IMR-90 (cell line): Measurements from ENCODE around the gene PITRM1. TPM values are rescaled to one million over a fixed set of nuclear protein-coding genes. Genes with fewer than 3 reads are reported as not detected.

Source experiments
- ATAC-seq: fragments of 200-7000 bp; cut with Tn5 transposase; 2 replicates; pipeline ENCODE4 v1.9.1; 2020; ENCODE audit warnings: low read depth, mild to moderate bottlenecking, moderate library complexity
- BruUV-seq: library from RNA; stranded (reverse); fragments of 400-500 nt; replicated peaks from 2 replicates; lab custom pipeline; 2021; lab: Mats Ljungman, UMichigan
- CTCF ChIA-PET: fragments of 300-600 bp; formaldehyde crosslinking; extraction: SDS; loops from one replicate; lab custom pipeline; 2021; ENCODE audit warnings: antibody characterized with exemption; lab: Yijun Ruan, JAX
- POLR2A ChIA-PET: fragments of 300-600 bp; sonication (Branson Sonifier 250); formaldehyde crosslinking; loops from one replicate; lab custom pipeline; 2022; ENCODE audit warnings: antibody characterized with exemption; ENCODE audit not compliant: unreplicated experiment; lab: Charles Lee
- DNase-seq: peaks from one replicate; pipeline ENCODE4 v3.0.0; 2013
- H2AFZ ChIP-seq: replicated peaks from 2 replicates; pipeline ENCODE3; 2013; ENCODE audit warnings: low read length, mild to moderate bottlenecking; ENCODE audit not compliant: poor library complexity
- H2AK5ac ChIP-seq: 2 replicates; pipeline ENCODE4 v1.6.1; 2013; ENCODE audit warnings: low read depth, low read length, inconsistent platforms
- H2AK9ac ChIP-seq: replicated peaks from 2 replicates; pipeline ENCODE3; 2013; ENCODE audit warnings: mild to moderate bottlenecking, low read depth, low read length, moderate library complexity; ENCODE audit not compliant: poor library complexity
- H2BK120ac ChIP-seq: 2 replicates; pipeline ENCODE4 v1.6.1; 2013; ENCODE audit warnings: low read depth, low read length, inconsistent platforms
- H2BK15ac ChIP-seq: 3 replicates; pipeline ENCODE4 v1.6.1; 2013; ENCODE audit warnings: low read depth, low read length, inconsistent platforms
- H2BK20ac ChIP-seq: 2 replicates; pipeline ENCODE4 v1.6.1; 2013; ENCODE audit warnings: low read depth, mild to moderate bottlenecking, inconsistent platforms, low read length, moderate library complexity
- H2BK5ac ChIP-seq: 2 replicates; pipeline ENCODE4 v1.6.1; 2013; ENCODE audit warnings: mild to moderate bottlenecking, low read depth, low read length, inconsistent platforms; ENCODE audit not compliant: poor library complexity, severe bottlenecking
- H3K14ac ChIP-seq: replicated peaks from 2 replicates; pipeline ENCODE4 v1.6.1; 2013; ENCODE audit warnings: low read depth, low read length, inconsistent platforms
- H3K18ac ChIP-seq: 2 replicates; pipeline ENCODE4 v1.6.1; 2013; ENCODE audit warnings: low read depth, low read length, control low read depth
- H3K23ac ChIP-seq: 2 replicates; pipeline ENCODE4 v1.6.1; 2013; ENCODE audit warnings: low read depth, low read length, inconsistent platforms
- H3K27ac ChIP-seq: 2 replicates; pipeline ENCODE4 v1.5.1; 2013; ENCODE audit warnings: mild to moderate bottlenecking, control low read depth, low read length; ENCODE audit not compliant: insufficient read depth
- H3K27me3 ChIP-seq: 2 replicates; pipeline ENCODE4 v1.6.1; 2013; ENCODE audit warnings: low read length; ENCODE audit not compliant: control insufficient read depth, insufficient read depth
- H3K36me3 ChIP-seq: 2 replicates; pipeline ENCODE4 v1.6.1; 2013; ENCODE audit warnings: low read length, mixed read lengths; ENCODE audit not compliant: control insufficient read depth, insufficient read depth
- H3K4ac ChIP-seq: 2 replicates; pipeline ENCODE4 v1.6.1; 2013; ENCODE audit warnings: low read depth, low read length, inconsistent platforms
- H3K4me1 ChIP-seq: 2 replicates; pipeline ENCODE4 v1.6.1; 2013; ENCODE audit warnings: low read length, mixed read lengths; ENCODE audit not compliant: control insufficient read depth, insufficient read depth
- H3K4me2 ChIP-seq: 2 replicates; pipeline ENCODE4 v1.6.1; 2013; ENCODE audit warnings: low read depth, mild to moderate bottlenecking, control low read depth, low read length, moderate library complexity
- H3K4me3 ChIP-seq: 2 replicates; pipeline ENCODE4 v1.5.1; 2013; ENCODE audit warnings: low read depth, mild to moderate bottlenecking, control low read depth, low read length, moderate library complexity; ENCODE audit not compliant: insufficient read depth
- H3K56ac ChIP-seq: 2 replicates; pipeline ENCODE4 v1.6.1; 2013; ENCODE audit warnings: low read length, inconsistent platforms; ENCODE audit not compliant: insufficient read depth; ENCODE audit errors: extremely low read depth
- H3K79me1 ChIP-seq, 2 experiments: 2 replicates each; pipeline ENCODE4 v1.6.1; 2013; ENCODE audit warnings: low read length in 2 of 2, inconsistent platforms in 1 of 2, low read depth in 1 of 2
- H3K9ac ChIP-seq: 2 replicates; pipeline ENCODE4 v1.6.1; 2013; ENCODE audit warnings: low read depth, low read length, control low read depth
- H3K9me1 ChIP-seq: 2 replicates; pipeline ENCODE4 v1.6.1; 2013; ENCODE audit warnings: low read length, inconsistent platforms; ENCODE audit not compliant: insufficient read depth
- H3K9me3 ChIP-seq: 2 replicates; pipeline ENCODE4 v1.6.1; 2013; ENCODE audit warnings: low read length; ENCODE audit not compliant: control insufficient read depth, insufficient read depth
- H4K20me1 ChIP-seq: 2 replicates; pipeline ENCODE4 v1.6.1; 2013; ENCODE audit warnings: low read length, inconsistent platforms; ENCODE audit not compliant: insufficient read depth
- H4K5ac ChIP-seq: 2 replicates; pipeline ENCODE4 v1.6.1; 2013; ENCODE audit warnings: mild to moderate bottlenecking, low read depth, low read length, control low read depth
- H4K8ac ChIP-seq, 2 experiments: 2 replicates each; pipeline ENCODE4 v1.6.1; 2013; ENCODE audit warnings: low read depth in 2 of 2, low read length in 2 of 2, control low read depth in 1 of 2, inconsistent platforms in 1 of 2
- H4K91ac ChIP-seq: 2 replicates; pipeline ENCODE4 v1.6.1; 2013; ENCODE audit warnings: low read depth, low read length, inconsistent platforms; ENCODE audit not compliant: insufficient read depth
- BHLHE40 ChIP-seq: fragments of 150-350 bp; IDR thresholded peaks from 2 replicates; pipeline ENCODE4 v1.6.1; 2016; ENCODE audit warnings: mild to moderate bottlenecking, low read depth, low read length
- CEBPB ChIP-seq: IDR thresholded peaks from 2 replicates; pipeline ENCODE4 v1.6.1; 2012; ENCODE audit warnings: low read depth, low read length, improper control_type of control experiment
- CHD1 ChIP-seq: IDR thresholded peaks from 2 replicates; pipeline ENCODE4 v1.6.1; 2012; ENCODE audit warnings: low read depth, low read length, improper control_type of control experiment
- CTCF ChIP-seq: conservative IDR thresholded peaks from 2 replicates; pipeline ENCODE4 v1.5.1; 2012; ENCODE audit warnings: mild to moderate bottlenecking, low read depth, low read length, improper control_type of control experiment
- ELK1 ChIP-seq: fragments of 150-350 bp; IDR thresholded peaks from 2 replicates; pipeline ENCODE4 v1.6.1; 2016; ENCODE audit warnings: low read depth, mild to moderate bottlenecking, low read length, moderate library complexity, borderline replicate concordance
- FOS ChIP-seq: fragments of 150-350 bp; IDR thresholded peaks from 2 replicates; pipeline ENCODE4 v1.6.1; 2016; ENCODE audit warnings: low read depth, low read length
- MAFK ChIP-seq: IDR thresholded peaks from 2 replicates; pipeline ENCODE4 v1.6.1; 2012; ENCODE audit warnings: low read depth, low read length, improper control_type of control experiment
- MAZ ChIP-seq: IDR thresholded peaks from 2 replicates; pipeline ENCODE4 v1.6.1; 2012; ENCODE audit warnings: low read depth, mild to moderate bottlenecking, low read length, improper control_type of control experiment, moderate library complexity, borderline replicate concordance
- MXI1 ChIP-seq: IDR thresholded peaks from 2 replicates; pipeline ENCODE4 v1.6.1; 2012; ENCODE audit warnings: low read depth, mild to moderate bottlenecking, low read length, moderate library complexity, borderline replicate concordance
- NFE2L2 ChIP-seq: fragments of 150-350 bp; IDR thresholded peaks from 2 replicates; pipeline ENCODE4 v1.6.1; 2016; ENCODE audit warnings: low read depth, mild to moderate bottlenecking, low read length
- POLR2A ChIP-seq: IDR thresholded peaks from 2 replicates; pipeline ENCODE4 v1.6.1; 2012; ENCODE audit warnings: mild to moderate bottlenecking, low read depth, low read length
- RAD21 ChIP-seq: IDR thresholded peaks from 2 replicates; pipeline ENCODE4 v1.6.1; 2012; ENCODE audit warnings: low read length, improper control_type of control experiment
- RCOR1 ChIP-seq: IDR thresholded peaks from 2 replicates; pipeline ENCODE4 v1.6.1; 2012; ENCODE audit warnings: mild to moderate bottlenecking, low read length, improper control_type of control experiment; ENCODE audit not compliant: insufficient replicate concordance
- RFX5 ChIP-seq: IDR thresholded peaks from 2 replicates; pipeline ENCODE4 v1.8.0; 2012; ENCODE audit warnings: low read depth, mild to moderate bottlenecking, low read length, moderate library complexity
- SMC3 ChIP-seq: fragments of 150-350 bp; IDR thresholded peaks from 2 replicates; pipeline ENCODE4 v1.6.1; 2016; ENCODE audit warnings: low read depth, mild to moderate bottlenecking, antibody characterized with exemption, low read length, moderate library complexity
- USF2 ChIP-seq: fragments of 150-350 bp; IDR thresholded peaks from 2 replicates; pipeline ENCODE4 v1.6.1; 2017; ENCODE audit warnings: mild to moderate bottlenecking, antibody characterized with exemption, low read length, low read depth
- whole genome bisulfite sequencing, 2 experiments: methylation state at CpG; one replicate each; pipeline versions ENCODE4 v1.1.5 to v1.1.7; 2013; ENCODE audit warnings: missing lambda C conversion rate in 2 of 2; ENCODE audit not compliant: insufficient read length in 1 of 2; ENCODE audit errors: extremely low coverage in 2 of 2; 5-methylcytosine and 5-hydroxymethylcytosine counted together
- dilution Hi-C: fragments of 300-500 bp; cut with HindIII; formaldehyde crosslinking; loops from one replicate; pipeline ENCODE4 v1.14.3; 2018; ENCODE audit warnings: low sequenced_read_pairs; ENCODE audit not compliant: unreplicated experiment
- in situ Hi-C: fragments of 300-500 bp; cut with MboI; formaldehyde crosslinking; loops from 3 replicates; pipeline ENCODE4 v1.14.3; 2019; ENCODE audit warnings: low sequenced_read_pairs, inconsistent platforms, mixed read lengths
- intact Hi-C: fragments of 100-400 bp; cut with micrococcal nuclease; formaldehyde crosslinking; loops from 2 replicates; pipeline ENCODE4 v1.10.0; 2022
- polyA plus RNA-seq, 3 experiments: library from polyadenylated mRNA; depleted of rRNA; stranded (reverse); fragments of >200 nt; gene quantifications; 2 replicates each; pipeline ENCODE4 v1.2.3, GENCODE V29; 2012; ENCODE audit warnings: low replicate concordance in 1 of 3
- total RNA-seq: library from RNA; depleted of rRNA; stranded (reverse); fragments of >200 nt; gene quantifications from 2 replicates; pipeline ENCODE4 v1.2.3, GENCODE V29; 2012

Gene PITRM1
- total and polyA plus RNA-seq, 2 of the 4 experiments (the other 2 are of a cell fraction), result 97.1 to 124 TPM

DNA sequence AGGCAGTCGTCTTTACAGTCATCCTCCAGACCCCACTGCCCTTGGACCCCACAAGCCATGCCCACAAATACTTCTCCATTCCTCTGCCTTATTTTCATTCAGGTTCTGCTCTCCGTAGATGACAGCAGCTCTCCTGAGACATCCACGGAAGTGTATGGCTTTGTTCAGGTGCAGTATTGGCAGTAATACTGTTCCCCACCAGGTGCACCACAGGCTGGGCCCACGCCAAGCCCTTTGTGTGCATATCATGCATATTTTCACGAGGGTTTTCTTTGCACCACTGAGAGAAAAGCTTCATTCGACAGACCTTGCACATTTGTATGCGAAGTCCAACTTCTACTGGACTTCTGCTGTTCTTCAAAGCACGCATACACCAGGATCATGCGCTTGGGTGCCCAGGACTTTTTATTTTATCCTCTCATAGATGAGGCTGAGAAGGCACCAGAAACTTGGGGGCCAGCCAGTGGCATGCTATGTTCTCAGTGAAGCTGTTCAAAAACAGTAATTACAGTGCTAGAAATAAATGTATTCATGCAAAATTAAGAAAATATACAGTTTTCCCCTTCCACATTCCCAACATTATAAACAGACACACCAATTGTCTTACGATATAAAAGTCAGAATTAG, 37.8 kb upstream of the PITRM1 start:
- no TSS peak for BruUV-seq
- no peaks in the 10 kb centered on the region for H3K79me1 ChIP-seq
- H3K23ac ChIP-seq, result no peak overlapping the region
- WGBS, 2 experiments, result 75% methylated on average over 4 of the region's 10 CpGs; no CpG with 5 or more reads in 1 of the 2 experiments
- no peak for DNase-seq
- no peak overlapping the region for H2AK5ac ChIP-seq
- dilution Hi-C loops (no loop called here), in situ Hi-C loops (loop anchor here (25.0 kb wide), 1 partner anchor 1302 kb away; no protein-coding TSS in a partner anchor), intact Hi-C loops (no loop called here)
- H3K4me1 ChIP-seq, result no peaks in the 10 kb centered on the region
- H3K27me3 ChIP-seq, result peaks cover 7% of the 10 kb centered on the region
- no peaks in the 10 kb centered on the region for H3K9me3 ChIP-seq
- H4K20me1 ChIP-seq, result no peaks in the 10 kb centered on the region
- H3K9me1 ChIP-seq, result no peaks in the 10 kb centered on the region; the same call in 1 of the 2 replicates
- no peak overlapping the region for H3K4me2 ChIP-seq
- peak overlapping the region; percentile 21; the same call in 1 of the 2 replicates for H3K14ac ChIP-seq
- H3K18ac ChIP-seq, result no peak overlapping the region
- no peak overlapping the region for H2AK9ac ChIP-seq
- no peak overlapping the region for H2BK5ac ChIP-seq
- TF ChIP-seq CTCF, result no peak
- no peak for TF ChIP-seq RAD21
- TF ChIP-seq ELK1, result no peak
- no peak for TF ChIP-seq RCOR1
- no peak for TF ChIP-seq BHLHE40
- no peak for TF ChIP-seq MXI1
- no peak for TF ChIP-seq CHD1
- no peak for TF ChIP-seq USF2
- TF ChIP-seq MAZ, result no peak
- no peak for TF ChIP-seq NFE2L2
- TF ChIP-seq RFX5, result no peak
- TF ChIP-seq SMC3, result no peak
- no peak for TF ChIP-seq CEBPB
- TF ChIP-seq FOS, result no peak
- no peak for TF ChIP-seq MAFK
- no peak for TF ChIP-seq POLR2A
- H3K9ac ChIP-seq, result no peak overlapping the region
- no peak overlapping the region for H3K27ac ChIP-seq
- H2BK120ac ChIP-seq, result no peak overlapping the region
- ChIA-PET POLR2A (interaction anchor here (0.6 kb wide), 1 partner anchor 227 kb away, joined by 3 read pairs; no protein-coding TSS in a partner anchor), CTCF (no interaction called here)
- H4K5ac ChIP-seq, result no peak overlapping the region
- no peak overlapping the region for H3K4ac ChIP-seq
- H3K36me3 ChIP-seq, result no peaks in the 10 kb centered on the region
- H4K8ac ChIP-seq, result no peak overlapping the region
- ATAC-seq, result no peak
- H3K56ac ChIP-seq, result no peak overlapping the region
- H2BK15ac ChIP-seq, result no peak overlapping the region
- H3K4me3 ChIP-seq, result no peak overlapping the region
- H2AFZ ChIP-seq, result no peak overlapping the region
- H2BK20ac ChIP-seq, result no peak overlapping the region
- no peak overlapping the region for H4K91ac ChIP-seq
